DND-41 (cell line): ENCODE measurements around the gene SLX4.

ENCODE experiments used
- ATAC-seq: fragments of 200-7000 bp; cut with Tn5 transposase; 3 replicates; pipeline ENCODE4 v1.9.1; 2021; ENCODE audit warnings: low read depth; ENCODE audit not compliant: insufficient read depth
- DNase-seq: peaks from one replicate; pipeline ENCODE4 v3.0.0-alpha.2; 2020
- H2AFZ ChIP-seq: 2 replicates; pipeline ENCODE4 v1.6.0; 2012; ENCODE audit warnings: low read depth, low read length
- H3K27ac ChIP-seq: 2 replicates; pipeline ENCODE4 v1.5.1; 2012; ENCODE audit warnings: low read length, inconsistent platforms
- H3K27me3 ChIP-seq: fragments of 200-600 bp; sonication (generic); 2 replicates; pipeline ENCODE4 v1.6.0; 2012; ENCODE audit warnings: low read length, mild to moderate bottlenecking, inconsistent platforms; ENCODE audit not compliant: insufficient read depth, poor library complexity
- H3K36me3 ChIP-seq: 2 replicates; pipeline ENCODE4 v1.5.1; 2012; ENCODE audit warnings: low read length, inconsistent platforms; ENCODE audit not compliant: insufficient read depth
- H3K4me1 ChIP-seq: 2 replicates; pipeline ENCODE4 v1.5.1; 2012; ENCODE audit warnings: mild to moderate bottlenecking, low read length; ENCODE audit not compliant: insufficient read depth
- H3K4me2 ChIP-seq: 2 replicates; pipeline ENCODE4 v1.6.0; 2012; ENCODE audit warnings: mild to moderate bottlenecking, moderate library complexity, low read length, inconsistent platforms; ENCODE audit not compliant: insufficient read depth
- H3K4me3 ChIP-seq, 2 experiments: fragments of 200-600 bp in 1 of 2; shearing (Covaris generic) in 1 of 2; 2 replicates each; pipeline ENCODE4 v1.5.1; 2012 to 2016; ENCODE audit warnings: inconsistent platforms in 2 of 2, low read length in 2 of 2, mild to moderate bottlenecking in 2 of 2, low read depth in 1 of 2, moderate library complexity in 1 of 2
- H3K79me2 ChIP-seq: 2 replicates; pipeline ENCODE4 v1.6.0; 2012; ENCODE audit warnings: low read length, inconsistent platforms; ENCODE audit not compliant: insufficient read depth
- H3K9ac ChIP-seq: 2 replicates; pipeline ENCODE4 v1.6.0; 2012; ENCODE audit warnings: low read depth, mild to moderate bottlenecking, inconsistent platforms, low read length, moderate library complexity
- H3K9me3 ChIP-seq: 2 replicates; pipeline ENCODE4 v1.5.1; 2012; ENCODE audit warnings: low read length, moderate library complexity, mild to moderate bottlenecking, inconsistent platforms; ENCODE audit not compliant: insufficient read depth, severe bottlenecking
- H4K20me1 ChIP-seq: 2 replicates; pipeline ENCODE4 v1.6.0; 2012; ENCODE audit warnings: low read length; ENCODE audit not compliant: insufficient read depth
- CTCF ChIP-seq: IDR thresholded peaks from 2 replicates; pipeline ENCODE4 v1.5.1; 2012; ENCODE audit warnings: borderline replicate concordance, low read length, moderate library complexity, mild to moderate bottlenecking; ENCODE audit not compliant: poor library complexity, severe bottlenecking; ENCODE audit errors: extremely low read depth
- EZH2 ChIP-seq: IDR thresholded peaks from 3 replicates; pipeline ENCODE4 v1.6.1; 2012; ENCODE audit warnings: borderline replicate concordance, low read depth, mild to moderate bottlenecking, moderate library complexity, low read length, inconsistent platforms; ENCODE audit not compliant: severe bottlenecking

The SLX4 gene

GRCh38 chr16:3590736-3591435, 20.5 kb downstream of the SLX4 start:
- Histone ChIP-seq H3K9ac (no peak overlapping the region), H3K4me1 (no peaks in the 10 kb centered on the region), H4K20me1 (no peaks in the 10 kb centered on the region), H3K27ac (no peak overlapping the region), H3K4me2 (no peak overlapping the region), H2AFZ (no peak overlapping the region), H3K27me3 (no peaks in the 10 kb centered on the region), H3K36me3 (peaks cover 34% of the 10 kb centered on the region), H3K9me3 (no peaks in the 10 kb centered on the region), H3K79me2 (no peaks in the 10 kb centered on the region), H3K4me3 (no peak overlapping the region)
- ATAC-seq (no peak), DNase-seq (no peak)
- TF ChIP-seq CTCF = no peak
- no peak for TF ChIP-seq EZH2

GRCh38 chr16:3589991-3590701, 21.3 kb downstream of the SLX4 start:
- no peaks in the 10 kb centered on the region for H4K20me1 ChIP-seq
- H3K36me3 ChIP-seq = peaks cover 34% of the 10 kb centered on the region
- H3K27ac ChIP-seq = no peak overlapping the region
- no peaks in the 10 kb centered on the region for H3K27me3 ChIP-seq
- H2AFZ ChIP-seq = no peak overlapping the region
- H3K9me3 ChIP-seq = no peaks in the 10 kb centered on the region
- no peak for TF ChIP-seq CTCF
- TF ChIP-seq EZH2 = no peak
- no peak overlapping the region for H3K9ac ChIP-seq
- H3K4me1 ChIP-seq = no peaks in the 10 kb centered on the region
- no peaks in the 10 kb centered on the region for H3K79me2 ChIP-seq
- no peak overlapping the region for H3K4me2 ChIP-seq
- H3K4me3 ChIP-seq = no peak overlapping the region
- ATAC-seq = no peak
- DNase-seq = no peak

- Histone ChIP-seq H3K9me3 (no peaks in the 10 kb centered on the region), H3K27me3 (no peaks in the 10 kb centered on the region), H3K27ac (no peak overlapping the region), H3K4me1 (no peaks in the 10 kb centered on the region), H3K4me3 (no peak overlapping the region), H3K9ac (no peak overlapping the region), H2AFZ (no peak overlapping the region), H4K20me1 (no peaks in the 10 kb centered on the region), H3K36me3 (peaks cover 36% of the 10 kb centered on the region), H3K79me2 (no peaks in the 10 kb centered on the region), H3K4me2 (no peak overlapping the region)
- ATAC-seq = no peak
- TF ChIP-seq EZH2 = no peak
- TF ChIP-seq CTCF = no peak
- DNase-seq = no peak
Observed at GRCh38 chr16:3589441-3589921, 21.9 kb downstream of the SLX4 start.
